Neutrophil (primary cell): ENCODE data around the gene HOXA5.

Source experiments
- H3K27ac ChIP-seq: fragments of 200-600 bp; sonication (generic); 2 replicates; pipeline ENCODE4 v1.5.1; 2016; ENCODE audit warnings: mild to moderate bottlenecking, moderate library complexity
- H3K27me3 ChIP-seq: fragments of 200-600 bp; sonication (generic); 2 replicates; pipeline ENCODE4 v1.6.0; 2016; ENCODE audit warnings: mild to moderate bottlenecking
- H3K36me3 ChIP-seq: fragments of 200-600 bp; sonication (generic); 2 replicates; pipeline ENCODE4 v1.5.1; 2017
- H3K4me1 ChIP-seq, 2 experiments: fragments of 200-600 bp in 1 of 2; sonication (generic) in 1 of 2; 1 replicate in 1 of 2; 2 replicates in 1 of 2; pipeline versions ENCODE4 v1.5.1 to v1.6.1; 2013 to 2016; ENCODE audit warnings: low read depth in 1 of 2, low read length in 1 of 2, mild to moderate bottlenecking in 1 of 2, moderate library complexity in 1 of 2; ENCODE audit not compliant: control insufficient read depth in 1 of 2, insufficient read depth in 1 of 2
- H3K4me3 ChIP-seq, 2 experiments: fragments of 200-600 bp in 1 of 2; sonication (generic) in 1 of 2; 1 replicate in 1 of 2; 2 replicates in 1 of 2; pipeline ENCODE4 v1.5.1; 2013 to 2016; ENCODE audit warnings: low read depth in 1 of 2, low read length in 1 of 2, mild to moderate bottlenecking in 1 of 2, moderate library complexity in 1 of 2
- H3K9me3 ChIP-seq: fragments of 200-600 bp; sonication (generic); 2 replicates; pipeline ENCODE4 v1.5.1; 2016
- TF ChIP-seq, protein P1 (sequence below): fragments of 200-600 bp; sonication (generic); IDR thresholded peaks from 2 replicates; pipeline ENCODE4 v1.5.1; 2016; ENCODE audit warnings: antibody characterized with exemption

The HOXA5 gene

DNA sequence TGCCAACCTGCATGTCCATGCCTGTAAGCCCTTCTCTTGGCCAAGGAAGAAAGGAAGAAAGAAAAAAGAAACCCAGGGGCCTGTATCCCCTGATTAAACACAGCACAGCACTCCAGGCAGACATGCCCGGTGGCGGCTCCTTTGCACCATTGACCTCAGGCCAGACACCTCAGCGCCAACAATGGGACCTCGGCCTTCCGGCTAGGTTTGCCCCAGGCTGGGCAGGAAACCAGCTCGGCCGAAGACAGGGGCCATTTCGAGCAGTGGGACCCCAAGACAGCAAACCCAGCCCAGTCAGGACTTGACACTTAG lies 27.8 kb upstream of the HOXA5 start:
- peaks cover 34 to 69% of the 10 kb centered on the region in 2 experiments for H3K4me1 ChIP-seq
- H3K27me3 ChIP-seq: peaks cover 100% of the 10 kb centered on the region
- no peak overlapping the region for H3K4me3 ChIP-seq
- no peak overlapping the region for H3K27ac ChIP-seq
- TF ChIP-seq, protein P1, sequence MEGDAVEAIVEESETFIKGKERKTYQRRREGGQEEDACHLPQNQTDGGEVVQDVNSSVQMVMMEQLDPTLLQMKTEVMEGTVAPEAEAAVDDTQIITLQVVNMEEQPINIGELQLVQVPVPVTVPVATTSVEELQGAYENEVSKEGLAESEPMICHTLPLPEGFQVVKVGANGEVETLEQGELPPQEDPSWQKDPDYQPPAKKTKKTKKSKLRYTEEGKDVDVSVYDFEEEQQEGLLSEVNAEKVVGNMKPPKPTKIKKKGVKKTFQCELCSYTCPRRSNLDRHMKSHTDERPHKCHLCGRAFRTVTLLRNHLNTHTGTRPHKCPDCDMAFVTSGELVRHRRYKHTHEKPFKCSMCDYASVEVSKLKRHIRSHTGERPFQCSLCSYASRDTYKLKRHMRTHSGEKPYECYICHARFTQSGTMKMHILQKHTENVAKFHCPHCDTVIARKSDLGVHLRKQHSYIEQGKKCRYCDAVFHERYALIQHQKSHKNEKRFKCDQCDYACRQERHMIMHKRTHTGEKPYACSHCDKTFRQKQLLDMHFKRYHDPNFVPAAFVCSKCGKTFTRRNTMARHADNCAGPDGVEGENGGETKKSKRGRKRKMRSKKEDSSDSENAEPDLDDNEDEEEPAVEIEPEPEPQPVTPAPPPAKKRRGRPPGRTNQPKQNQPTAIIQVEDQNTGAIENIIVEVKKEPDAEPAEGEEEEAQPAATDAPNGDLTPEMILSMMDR: no peak
- H3K36me3 ChIP-seq: no peaks in the 10 kb centered on the region
- H3K9me3 ChIP-seq: no peaks in the 10 kb centered on the region

DNA sequence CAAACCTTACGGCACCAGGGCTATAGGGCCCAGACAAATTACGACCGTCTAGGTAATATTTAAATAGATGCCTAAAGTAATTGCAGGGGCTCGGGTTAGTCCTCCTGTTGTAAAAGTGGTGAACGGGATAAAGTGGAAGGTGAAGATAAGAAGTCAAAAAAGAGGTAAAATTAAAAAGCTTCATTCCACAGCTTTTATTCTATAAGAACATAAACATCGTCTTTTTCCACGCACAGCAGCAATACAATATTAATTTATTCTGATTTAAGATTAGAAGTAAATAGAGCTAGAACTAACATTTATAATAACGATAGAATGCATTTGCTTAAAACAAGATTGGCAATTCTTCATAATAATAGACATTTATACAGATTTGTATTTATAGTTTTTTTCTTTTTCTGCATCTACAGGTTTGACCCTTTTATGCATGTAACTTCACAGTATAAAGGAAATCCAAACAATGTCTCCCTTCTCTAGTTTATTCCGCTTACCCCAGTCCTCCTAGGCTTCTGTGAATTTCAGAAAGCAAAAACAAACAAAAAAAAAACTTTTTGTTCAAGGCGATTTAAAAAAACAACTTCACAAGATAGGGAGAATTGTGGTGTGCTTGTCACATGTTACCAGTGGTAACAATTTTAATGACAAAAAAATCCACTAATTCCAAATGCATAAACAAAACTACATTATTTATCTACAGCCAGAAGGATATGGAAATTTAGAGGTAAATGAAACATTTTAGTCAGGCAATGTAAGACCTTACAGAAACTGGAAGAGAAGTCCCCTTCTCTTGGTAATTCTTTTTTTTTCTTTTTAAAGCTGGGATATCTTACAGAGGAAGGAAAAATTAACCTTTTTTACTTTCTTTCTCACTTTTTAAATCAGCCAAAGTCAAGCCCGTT lies 27.2 kb upstream of the HOXA5 start:
- no peak overlapping the region for H3K4me3 ChIP-seq
- peaks cover 40 to 75% of the 10 kb centered on the region in 2 experiments for H3K4me1 ChIP-seq
- TF ChIP-seq, protein P1: no peak
- H3K27me3 ChIP-seq: peaks cover 100% of the 10 kb centered on the region
- H3K27ac ChIP-seq: no peak overlapping the region
- no peaks in the 10 kb centered on the region for H3K36me3 ChIP-seq
- H3K9me3 ChIP-seq: no peaks in the 10 kb centered on the region

DNA sequence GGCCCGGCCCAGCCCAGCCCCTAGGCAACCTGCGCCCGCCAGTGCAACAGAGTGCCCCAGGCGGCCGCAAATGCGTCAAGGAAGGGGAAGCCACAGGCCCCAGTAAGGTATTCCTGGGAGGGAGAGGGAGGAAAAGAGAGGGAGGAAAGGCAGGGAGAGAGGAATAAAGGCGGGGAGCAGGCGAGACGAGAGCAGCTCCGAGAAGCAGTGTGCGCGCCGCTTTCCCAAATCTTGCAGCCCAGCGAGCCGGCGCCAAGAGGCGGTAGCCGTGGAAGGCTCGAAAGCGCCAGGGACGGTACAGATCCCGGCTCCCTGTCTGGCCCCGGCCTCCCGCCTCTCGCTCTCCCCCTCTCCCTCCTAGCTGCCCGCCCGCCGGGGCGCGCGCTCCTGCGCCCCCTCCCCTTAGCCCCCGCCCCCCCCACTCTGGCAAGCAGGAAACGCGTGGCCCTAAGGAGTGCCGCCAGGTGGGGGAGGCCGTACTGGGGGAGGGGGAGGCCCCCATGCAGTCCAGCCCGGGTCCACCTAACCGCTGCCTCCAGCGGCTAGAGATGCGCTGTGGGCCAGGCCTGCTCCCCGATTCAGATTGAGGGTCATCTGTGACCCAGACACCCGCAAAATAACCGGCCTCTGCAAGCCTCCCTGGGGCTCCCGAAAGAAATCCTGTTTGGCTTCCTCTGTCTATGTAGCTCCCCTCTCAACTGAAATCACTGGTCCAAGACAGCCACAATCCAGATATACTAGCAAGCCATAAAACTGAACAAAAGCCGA lies 26.4 kb upstream of the HOXA5 start:
- TF ChIP-seq, protein P1: no peak
- no peak overlapping the region for H3K27ac ChIP-seq
- no peaks in the 10 kb centered on the region for H3K36me3 ChIP-seq
- peaks cover 100% of the 10 kb centered on the region for H3K27me3 ChIP-seq
- no peaks in the 10 kb centered on the region for H3K9me3 ChIP-seq
- H3K4me1 ChIP-seq: peaks cover 49 to 83% of the 10 kb centered on the region in 2 experiments
- H3K4me3 ChIP-seq: peak overlapping the region in 1 of 2 experiments; percentile 35

DNA sequence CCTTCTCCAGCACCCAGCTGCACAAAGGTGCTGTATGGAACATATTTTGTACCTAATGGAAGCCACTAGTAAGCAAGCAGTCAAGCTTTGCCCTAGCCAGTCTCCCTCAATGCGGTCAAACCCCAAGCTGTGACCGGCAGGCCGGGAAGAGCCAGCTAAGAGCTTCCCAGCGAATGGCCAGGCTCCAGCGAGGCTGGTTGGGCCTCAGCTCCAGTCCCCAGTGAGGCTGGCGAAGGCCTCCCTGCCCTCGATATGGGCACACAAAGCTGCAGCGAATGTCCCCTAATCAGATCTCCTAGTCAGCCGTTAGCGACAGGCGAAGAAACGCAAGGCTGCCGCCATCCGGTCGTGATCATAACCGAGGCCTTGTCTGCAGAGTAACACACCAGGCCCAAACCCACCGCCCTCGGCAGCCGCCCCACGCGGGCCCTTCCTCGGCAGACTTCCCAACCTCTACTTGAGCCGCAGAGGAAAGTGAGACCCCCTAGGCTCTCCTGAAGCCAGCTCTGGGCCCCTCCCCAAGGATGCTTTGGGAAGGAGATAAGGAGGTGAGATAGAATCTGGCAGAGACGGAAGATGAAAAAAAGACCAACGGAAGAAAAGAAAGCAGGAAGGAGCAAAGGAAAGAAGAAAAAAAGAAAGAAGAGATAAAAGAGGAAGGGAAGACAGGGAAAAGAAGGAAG lies 24.9 kb upstream of the HOXA5 start:
- TF ChIP-seq, protein P1: no peak
- Histone ChIP-seq H3K36me3 (no peaks in the 10 kb centered on the region), H3K27me3 (peaks cover 100% of the 10 kb centered on the region), H3K4me1 (peaks cover 56 to 85% of the 10 kb centered on the region in 2 experiments), H3K4me3 (no peak overlapping the region), H3K9me3 (no peaks in the 10 kb centered on the region), H3K27ac (no peak overlapping the region)

DNA sequence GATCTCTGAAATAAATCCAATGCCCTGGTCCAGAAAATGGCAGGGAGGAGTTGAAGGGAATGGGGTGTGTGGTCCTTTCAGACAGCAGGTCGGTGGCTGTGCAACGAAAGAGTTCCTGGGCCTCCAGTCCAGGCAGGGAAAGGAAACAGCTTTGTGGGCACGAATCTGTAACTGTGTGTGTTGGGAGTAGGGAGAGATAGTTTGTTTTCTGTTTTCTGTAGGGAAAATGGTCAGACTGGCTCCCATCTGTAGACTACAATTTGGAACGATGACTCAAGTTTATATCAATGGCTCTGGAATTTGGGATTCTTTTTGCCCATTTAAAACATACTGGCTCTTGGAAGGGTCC lies 24.4 kb upstream of the HOXA5 start:
- H3K27me3 ChIP-seq: peaks cover 100% of the 10 kb centered on the region

More for the DNA sequence above, 24.4 kb upstream of the HOXA5 start:
- Histone ChIP-seq H3K9me3 (no peaks in the 10 kb centered on the region), H3K4me1 (peaks cover 51 to 82% of the 10 kb centered on the region in 2 experiments), H3K36me3 (no peaks in the 10 kb centered on the region), H3K27ac (no peak overlapping the region), H3K4me3 (no peak overlapping the region)
- TF ChIP-seq, protein P1: no peak
